Gastroesophageal sphincter (tissue), 3 donors: Measurements from ENCODE around the gene DMD.

ENCODE experiments used
- EP300 ChIP-seq: sonication (generic); formaldehyde crosslinking; IDR thresholded peaks from one replicate; pipeline ENCODE4 v1.6.1; 2017; ENCODE audit warnings: antibody characterized with exemption, mild to moderate bottlenecking
- POLR2A ChIP-seq, 2 donors: fragments of 450-650 bp; IDR thresholded peaks; one replicate each; pipeline ENCODE4 v1.6.1; 2017; ENCODE audit warnings: antibody characterized with exemption in 2 of 2, mild to moderate bottlenecking in 2 of 2, moderate library complexity in 1 of 2
- POLR2AphosphoS5 ChIP-seq: sonication (generic); formaldehyde crosslinking; IDR thresholded peaks from one replicate; pipeline ENCODE4 v1.6.1; 2017; ENCODE audit warnings: antibody characterized with exemption
- TF ChIP-seq, protein P1 (sequence below), 4 experiments: fragments of 200-600 bp in 2 of 4; fragments of 450-650 bp in 2 of 4; sonication (generic) in 1 of 4; IDR thresholded peaks; one replicate each; pipeline ENCODE4 v1.5.1; 2017 to 2019; ENCODE audit warnings: antibody characterized with exemption in 4 of 4, mild to moderate bottlenecking in 2 of 4, moderate library complexity in 2 of 4

DNA sequence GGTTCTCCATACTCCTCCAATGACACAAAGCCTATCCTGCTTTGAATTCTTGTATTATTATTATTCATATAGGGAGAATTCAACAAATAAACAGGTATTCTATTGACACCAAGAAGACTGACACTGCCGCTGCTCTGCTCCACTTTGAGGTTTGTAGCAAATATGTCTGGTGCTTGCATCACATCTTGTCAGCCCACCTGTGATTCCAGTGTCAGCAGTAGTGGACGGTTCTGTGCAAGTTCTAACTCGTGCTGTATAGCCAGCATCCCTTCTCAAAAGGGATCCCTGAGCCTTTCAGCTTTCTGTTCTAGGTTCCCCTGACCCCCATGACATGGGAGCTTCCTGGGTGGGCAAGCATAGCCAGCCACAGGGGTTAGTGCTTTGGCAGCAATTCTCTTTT is 1843.5 kb downstream of the DMD start:
- no peak for TF ChIP-seq POLR2A (IDR thresholded peaks at IDR 0.05)
- TF ChIP-seq, protein P1, sequence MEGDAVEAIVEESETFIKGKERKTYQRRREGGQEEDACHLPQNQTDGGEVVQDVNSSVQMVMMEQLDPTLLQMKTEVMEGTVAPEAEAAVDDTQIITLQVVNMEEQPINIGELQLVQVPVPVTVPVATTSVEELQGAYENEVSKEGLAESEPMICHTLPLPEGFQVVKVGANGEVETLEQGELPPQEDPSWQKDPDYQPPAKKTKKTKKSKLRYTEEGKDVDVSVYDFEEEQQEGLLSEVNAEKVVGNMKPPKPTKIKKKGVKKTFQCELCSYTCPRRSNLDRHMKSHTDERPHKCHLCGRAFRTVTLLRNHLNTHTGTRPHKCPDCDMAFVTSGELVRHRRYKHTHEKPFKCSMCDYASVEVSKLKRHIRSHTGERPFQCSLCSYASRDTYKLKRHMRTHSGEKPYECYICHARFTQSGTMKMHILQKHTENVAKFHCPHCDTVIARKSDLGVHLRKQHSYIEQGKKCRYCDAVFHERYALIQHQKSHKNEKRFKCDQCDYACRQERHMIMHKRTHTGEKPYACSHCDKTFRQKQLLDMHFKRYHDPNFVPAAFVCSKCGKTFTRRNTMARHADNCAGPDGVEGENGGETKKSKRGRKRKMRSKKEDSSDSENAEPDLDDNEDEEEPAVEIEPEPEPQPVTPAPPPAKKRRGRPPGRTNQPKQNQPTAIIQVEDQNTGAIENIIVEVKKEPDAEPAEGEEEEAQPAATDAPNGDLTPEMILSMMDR (IDR thresholded peaks at IDR 0.05): no peak
- TF ChIP-seq POLR2AphosphoS5: no peak
- TF ChIP-seq EP300: no peak
